H9 (cell line): ENCODE measurements around the gene LIN9. TPM values are rescaled to one million over a fixed set of nuclear protein-coding genes. Genes with fewer than 3 reads are reported as not detected.

Experiments
- DNase-seq: peaks from one replicate; pipeline ENCODE4 v3.0.0-alpha.2; 2017
- H2AFZ ChIP-seq: one replicate; pipeline ENCODE4 v1.6.1; 2013; ENCODE audit warnings: mild to moderate bottlenecking, low read length, control low read depth, moderate library complexity
- H2AK5ac ChIP-seq: 2 replicates; pipeline ENCODE4 v1.6.1; 2013; ENCODE audit warnings: low read length, control low read depth, mixed read lengths; ENCODE audit not compliant: insufficient read length
- H2BK120ac ChIP-seq: one replicate; pipeline ENCODE4 v1.6.1; 2013; ENCODE audit warnings: low read depth, mild to moderate bottlenecking, low read length, control low read depth, inconsistent platforms; ENCODE audit not compliant: poor library complexity, severe bottlenecking
- H2BK12ac ChIP-seq: 2 replicates; pipeline ENCODE4 v1.6.1; 2013; ENCODE audit warnings: low read length, control low read depth, mixed read lengths, low read depth; ENCODE audit not compliant: insufficient read length
- H2BK15ac ChIP-seq: 2 replicates; pipeline ENCODE4 v1.6.1; 2013; ENCODE audit warnings: low read depth, low read length, control low read depth
- H2BK20ac ChIP-seq: one replicate; pipeline ENCODE4 v1.6.1; 2013; ENCODE audit warnings: low read depth, mild to moderate bottlenecking, low read length, control low read depth, inconsistent platforms; ENCODE audit not compliant: poor library complexity, severe bottlenecking
- H2BK5ac ChIP-seq: 2 replicates; pipeline ENCODE4 v1.6.1; 2013; ENCODE audit warnings: low read length, control low read depth, mixed read lengths; ENCODE audit not compliant: insufficient read length
- H3K14ac ChIP-seq: 2 replicates; pipeline ENCODE4 v1.6.1; 2013; ENCODE audit warnings: low read length, control low read depth; ENCODE audit not compliant: insufficient read depth
- H3K18ac ChIP-seq: 2 replicates; pipeline ENCODE4 v1.6.1; 2013; ENCODE audit warnings: low read depth, mild to moderate bottlenecking, mixed read lengths, low read length, control low read depth; ENCODE audit not compliant: insufficient read length
- H3K23ac ChIP-seq: 2 replicates; pipeline ENCODE4 v1.6.1; 2013; ENCODE audit warnings: low read length, control low read depth, mixed read lengths, low read depth; ENCODE audit not compliant: insufficient read length
- H3K23me2 ChIP-seq: 2 replicates; pipeline ENCODE4 v1.6.1; 2013; ENCODE audit warnings: low read depth, mild to moderate bottlenecking, mixed read lengths, low read length, control low read depth; ENCODE audit not compliant: insufficient read length, poor library complexity, severe bottlenecking
- H3K27ac ChIP-seq: 2 replicates; pipeline ENCODE4 v1.5.1; 2013; ENCODE audit warnings: low read length, control low read depth, mixed read lengths, low read depth; ENCODE audit not compliant: insufficient read length
- H3K27me3 ChIP-seq: 2 replicates; pipeline ENCODE4 v1.6.1; 2013; ENCODE audit warnings: low read length, control low read depth, inconsistent platforms; ENCODE audit not compliant: insufficient read depth
- H3K4ac ChIP-seq: 2 replicates; pipeline ENCODE4 v1.6.1; 2013; ENCODE audit warnings: low read depth, mild to moderate bottlenecking, control low read depth, inconsistent platforms, low read length, moderate library complexity
- H3K4me1 ChIP-seq: 2 replicates; pipeline ENCODE4 v1.6.1; 2013; ENCODE audit warnings: low read length, control low read depth, inconsistent platforms; ENCODE audit not compliant: insufficient read depth
- H3K4me2 ChIP-seq: 2 replicates; pipeline ENCODE4 v1.6.1; 2013; ENCODE audit warnings: low read length, control low read depth, mixed read lengths; ENCODE audit not compliant: insufficient read length, insufficient read depth
- H3K56ac ChIP-seq: 2 replicates; pipeline ENCODE4 v1.6.1; 2013; ENCODE audit warnings: low read depth, mild to moderate bottlenecking, mixed read lengths, low read length, control low read depth; ENCODE audit not compliant: insufficient read length
- H3K79me1 ChIP-seq: 2 replicates; pipeline ENCODE4 v1.6.1; 2013; ENCODE audit warnings: low read depth, mild to moderate bottlenecking, moderate library complexity, low read length, control low read depth, inconsistent platforms; ENCODE audit not compliant: insufficient read depth, poor library complexity, severe bottlenecking
- H3K79me2 ChIP-seq: 2 replicates; pipeline ENCODE4 v1.6.1; 2013; ENCODE audit warnings: low read length, control low read depth, inconsistent platforms; ENCODE audit not compliant: insufficient read depth
- H3K9ac ChIP-seq: 2 replicates; pipeline ENCODE4 v1.6.1; 2013; ENCODE audit warnings: low read length, control low read depth, mixed read lengths; ENCODE audit not compliant: insufficient read length; ENCODE audit errors: extremely low read depth
- H3K9me3 ChIP-seq: one replicate; pipeline ENCODE4 v1.6.1; 2013; ENCODE audit warnings: low read depth, low read length, inconsistent platforms; ENCODE audit not compliant: control insufficient read depth
- H3T11ph ChIP-seq: one replicate; pipeline ENCODE4 v1.6.1; 2013; ENCODE audit warnings: mild to moderate bottlenecking, low read length, control low read depth, inconsistent platforms
- H4K20me1 ChIP-seq: one replicate; pipeline ENCODE4 v1.6.1; 2013; ENCODE audit not compliant: control insufficient read depth, insufficient read length, insufficient read depth
- H4K5ac ChIP-seq: 2 replicates; pipeline ENCODE4 v1.6.1; 2013; ENCODE audit warnings: low read depth, mild to moderate bottlenecking, mixed read lengths, low read length, control low read depth; ENCODE audit not compliant: insufficient read length
- H4K8ac ChIP-seq: replicated peaks from 2 replicates; pipeline ENCODE4 v1.6.1; 2013; ENCODE audit warnings: low read length, control low read depth, mixed read lengths, low read depth; ENCODE audit not compliant: insufficient read length
- H4K91ac ChIP-seq: 2 replicates; pipeline ENCODE4 v1.6.1; 2013; ENCODE audit warnings: low read depth, mild to moderate bottlenecking, moderate library complexity, mixed read lengths, low read length, control low read depth; ENCODE audit not compliant: insufficient read length
- H3K27ac Mint-ChIP-seq, 3 experiments: 2 replicates in 2 of 3; 3 replicates in 1 of 3; pipeline ENCODE4 v1.8.0; 2020 to 2021; ENCODE audit warnings: mixed read lengths in 3 of 3, mild to moderate bottlenecking in 1 of 3, moderate library complexity in 1 of 3
- H3K27me3 Mint-ChIP-seq: 2 replicates; pipeline ENCODE4 v1.8.0; 2021; ENCODE audit warnings: low read depth, mild to moderate bottlenecking, moderate library complexity, mixed read lengths
- H3K36me3 Mint-ChIP-seq, 3 experiments: 2 replicates in 2 of 3; 3 replicates in 1 of 3; pipeline ENCODE4 v1.8.0; 2020 to 2021; ENCODE audit warnings: low read depth in 3 of 3, mixed read lengths in 3 of 3; ENCODE audit not compliant: insufficient read depth in 1 of 3
- H3K4me1 Mint-ChIP-seq, 2 experiments: 2 replicates each; pipeline ENCODE4 v1.8.0; 2020; ENCODE audit warnings: mixed read lengths in 2 of 2
- H3K4me3 Mint-ChIP-seq, 2 experiments: 2 replicates in 1 of 2; 3 replicates in 1 of 2; pipeline ENCODE4 v1.8.0; 2020 to 2021; ENCODE audit warnings: mild to moderate bottlenecking in 2 of 2, mixed read lengths in 2 of 2, moderate library complexity in 1 of 2
- H3K9me3 Mint-ChIP-seq, 2 experiments: 2 replicates in 1 of 2; 3 replicates in 1 of 2; pipeline ENCODE4 v1.8.0; 2020; ENCODE audit warnings: mild to moderate bottlenecking in 2 of 2, mixed read lengths in 2 of 2, moderate library complexity in 1 of 2
- CTCF ChIP-seq: fragments of 200-600 bp; sonication (generic); conservative IDR thresholded peaks from 3 replicates; pipeline ENCODE4 v1.8.0; 2021; ENCODE audit warnings: antibody characterized with exemption, mild to moderate bottlenecking
- WGBS: extraction: QIAGEN DNeasy Blood & Tissue Kit; methylation state at CpG from one replicate; pipeline ENCODE4 v1.1.7; 2013; ENCODE audit warnings: missing lambda C conversion rate, low lambda C conversion rate, mixed read lengths; ENCODE audit not compliant: insufficient read length; ENCODE audit errors: extremely low coverage; 5-methylcytosine and 5-hydroxymethylcytosine counted together
- total RNA-seq: library from RNA; stranded (reverse); gene quantifications from 2 replicates; pipeline ENCODE4 v1.2.1, GENCODE V29; 2021

Gene LIN9
- total RNA-seq, 1 experiment from 2014 or later: 9.5 TPM

GRCh38 chr1:226209307-226210059 lies 99.5 kb downstream of the LIN9 start:
- H2BK15ac ChIP-seq: no peak overlapping the region
- no peak overlapping the region for H4K91ac ChIP-seq
- peaks cover 26% of the 10 kb centered on the region for H3K27me3 Mint-ChIP-seq
- no peaks in the 10 kb centered on the region for H3K36me3 Mint-ChIP-seq
- peaks cover 12% of the 10 kb centered on the region; the same call in 1 of the 2 replicates for H3K4me1 ChIP-seq
- no peak overlapping the region for H2BK12ac ChIP-seq
- H3K4me2 ChIP-seq: no peak overlapping the region
- H3K27ac Mint-ChIP-seq: peak overlapping the region in 1 of 3 experiments; percentile 53; a peak in 1 of 7 replicates
- no peaks in the 10 kb centered on the region for H3K79me1 ChIP-seq
- H3K14ac ChIP-seq: no peak overlapping the region
- H4K20me1 ChIP-seq: no peaks in the 10 kb centered on the region
- H3K18ac ChIP-seq: no peak overlapping the region
- no peak overlapping the region for H3K4ac ChIP-seq
- no peaks in the 10 kb centered on the region for H3K9me3 Mint-ChIP-seq
- no peak for DNase-seq
- no peak overlapping the region for H2BK5ac ChIP-seq
- no peak overlapping the region for H2AK5ac ChIP-seq
- H3K23me2 ChIP-seq: no peaks in the 10 kb centered on the region
- H3K27ac ChIP-seq: no peak overlapping the region
- no peak overlapping the region for H3K56ac ChIP-seq
- H3K9me3 ChIP-seq: no peaks in the 10 kb centered on the region
- no CpG with 5 or more reads among the region's 17 CpGs for WGBS
- H3K4me1 Mint-ChIP-seq: peaks cover 30 to 36% of the 10 kb centered on the region in 2 experiments
- H3K23ac ChIP-seq: no peak overlapping the region
- H3T11ph ChIP-seq: no peak overlapping the region
- TF ChIP-seq CTCF: no peak
- H4K5ac ChIP-seq: no peak overlapping the region
- no peaks in the 10 kb centered on the region; the same call in 1 of the 2 replicates for H3K27me3 ChIP-seq
- H3K79me2 ChIP-seq: no peaks in the 10 kb centered on the region
- H2BK20ac ChIP-seq: no peak overlapping the region
- H3K4me3 Mint-ChIP-seq: no peak overlapping the region
- no peak overlapping the region for H2BK120ac ChIP-seq
- H2AFZ ChIP-seq: no peak overlapping the region
- H4K8ac ChIP-seq: no peak overlapping the region
- no peak overlapping the region for H3K9ac ChIP-seq
